ENCODE results near the gene MXRA5. TPM values are rescaled to one million over a fixed set of nuclear protein-coding genes. Genes with fewer than 3 reads are reported as not detected.
"Not testable (repeated sequence)": the region's sequence is repeated elsewhere in the genome, so short reads cannot be mapped to it uniquely, and the experiment has no call there.

The MXRA5 gene
- total RNA-seq, 4 donors from 2014 or later: 0.02 to 0.26 TPM; not detected in 2

DNA sequence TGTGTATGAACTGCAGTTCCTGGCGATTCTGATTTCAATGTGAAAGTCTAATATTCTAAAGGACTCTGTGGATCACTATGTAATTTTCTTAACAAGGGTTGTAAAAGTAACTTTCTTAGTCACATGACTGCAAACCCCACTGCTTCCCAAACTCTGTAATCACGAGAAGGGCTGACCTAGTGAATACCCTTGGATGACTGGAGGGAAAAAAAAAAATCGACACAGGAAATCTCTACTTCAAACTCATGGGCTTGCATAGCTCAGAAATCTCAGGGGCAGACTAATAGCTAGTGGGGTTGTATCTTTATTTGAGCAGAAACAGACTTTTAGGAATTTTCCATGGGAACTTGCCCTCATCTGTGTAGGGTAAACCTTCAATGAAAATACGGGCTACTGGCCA is 4.8 kb upstream of the MXRA5 start:
- H3K4me1 ChIP-seq: no peaks in the 10 kb centered on the region
- H3K36me3 ChIP-seq: no peaks in the 10 kb centered on the region
- DNase-seq (no peak), ATAC-seq (no peak)
- no peak overlapping the region for H3K4me3 ChIP-seq
- H3K27me3 ChIP-seq: peaks cover 0 to 6% (median 0%) of the 10 kb centered on the region in 3 donors
- in situ Hi-C loops (cut with MboI; ENCODE audit: low sequenced_read_pairs in 4 of 4): no loop called here
- H3K9me3 ChIP-seq: no peaks in the 10 kb centered on the region
- TF ChIP-seq POLR2A (IDR thresholded peaks at IDR 0.05): no peak
- no peak overlapping the region for H3K27ac ChIP-seq
- intact Hi-C loops (cut with DNase I; ENCODE audit: low total_unique reads): no loop called here

DNA sequence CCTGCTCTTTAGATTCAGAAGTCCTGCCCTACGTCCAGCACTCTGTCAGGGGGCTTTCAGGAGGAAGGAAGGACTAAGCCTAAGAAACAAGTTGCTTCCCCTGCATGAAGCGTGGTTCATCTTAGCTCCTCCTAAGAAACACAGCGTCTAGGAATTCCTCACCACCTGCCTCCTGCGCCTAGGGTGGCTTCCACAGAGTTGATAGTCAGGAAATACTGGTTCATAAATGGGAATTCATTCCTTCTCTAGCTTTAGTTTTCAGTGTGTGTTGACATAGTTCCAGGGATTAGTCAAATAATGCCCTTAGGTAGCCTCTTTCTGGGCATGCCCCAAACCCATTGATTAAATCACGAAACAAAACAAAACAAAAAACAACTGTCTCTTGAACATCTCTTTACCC is 1.7 kb upstream of the MXRA5 start:
- Histone ChIP-seq H3K4me3 (no peak overlapping the region), H3K4me1 (no peaks in the 10 kb centered on the region), H3K9me3 (no peaks in the 10 kb centered on the region), H3K27ac (no peak overlapping the region), H3K27me3 (peaks cover 0 to 21% (median 15%) of the 10 kb centered on the region in 3 donors), H3K36me3 (no peaks in the 10 kb centered on the region)
- no peak for ATAC-seq
- TF ChIP-seq POLR2A (IDR thresholded peaks at IDR 0.05): no peak
- TF ChIP-seq CTCF (IDR thresholded peaks at IDR 0.05 in 4 of 5, conservative IDR thresholded peaks at IDR 0.05 in 1 of 5): no peak
- in situ Hi-C loops (cut with MboI; ENCODE audit: low sequenced_read_pairs in 4 of 4) (no loop called here), intact Hi-C loops (cut with DNase I; ENCODE audit: low total_unique reads) (no loop called here)
- DNase-seq: no peak

GRCh38 chrX:3345281-3346191 is 916 bp downstream of the MXRA5 start:
- peak overlapping the region in 3 of 4 donors; percentile 24 to 44 (median 32) for H3K4me3 ChIP-seq
- in situ Hi-C loops (cut with MboI; ENCODE audit: low sequenced_read_pairs in 4 of 4): no loop called here
- TF ChIP-seq CTCF (IDR thresholded peaks at IDR 0.05 in 4 of 5, conservative IDR thresholded peaks at IDR 0.05 in 1 of 5): no peak
- H3K27me3 ChIP-seq: peaks cover 0 to 21% (median 15%) of the 10 kb centered on the region in 3 donors
- ATAC-seq (no peak), DNase-seq (no peak)
- H3K36me3 ChIP-seq: no peaks in the 10 kb centered on the region
- no peaks in the 10 kb centered on the region for H3K9me3 ChIP-seq
- H3K4me1 ChIP-seq: no peaks in the 10 kb centered on the region
- H3K27ac ChIP-seq: peak overlapping the region in 1 of 4 donors; percentile 40
- intact Hi-C loops (cut with DNase I; ENCODE audit: low total_unique reads): no loop called here

GRCh38 chrX:3343569-3343968 is 2.9 kb downstream of the MXRA5 start:
- in situ Hi-C loops (cut with MboI; ENCODE audit: low sequenced_read_pairs in 4 of 4); ATAC-seq; H3K4me1 ChIP-seq; H3K36me3 ChIP-seq; H3K9me3 ChIP-seq; H3K4me3 ChIP-seq; DNase-seq; H3K27ac ChIP-seq; intact Hi-C loops (cut with DNase I; ENCODE audit: low total_unique reads): not testable (repeated sequence)
- H3K27me3 ChIP-seq: peaks cover 0 to 21% (median 15%) of the 10 kb centered on the region in 3 donors

DNA sequence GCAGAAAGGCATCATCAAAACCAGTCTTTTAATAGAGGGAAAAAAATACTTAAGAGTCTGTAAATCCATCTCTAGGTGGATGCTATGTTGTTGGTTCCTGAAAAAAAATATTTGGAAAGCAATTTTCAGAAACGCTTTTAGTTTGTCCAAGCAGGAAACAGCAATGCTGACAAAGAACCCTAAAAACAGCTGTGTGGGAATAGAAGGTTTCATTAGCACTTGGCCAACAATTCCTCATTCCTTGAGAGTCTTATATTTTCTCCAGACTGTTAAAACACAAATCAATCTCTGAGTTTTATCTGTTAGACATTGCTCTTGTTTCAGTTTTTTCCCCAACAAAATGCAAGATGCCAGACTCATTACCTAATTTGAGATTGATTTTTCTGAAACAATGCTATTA is 6.4 kb downstream of the MXRA5 start:
- in situ Hi-C loops (cut with MboI; ENCODE audit: low sequenced_read_pairs in 4 of 4): no loop called here
- Histone ChIP-seq H3K4me1 (no peaks in the 10 kb centered on the region), H3K4me3 (no peak overlapping the region), H3K9me3 (no peaks in the 10 kb centered on the region), H3K27me3 (peaks cover 0 to 5% (median 5%) of the 10 kb centered on the region in 3 donors), H3K27ac (no peak overlapping the region), H3K36me3 (no peaks in the 10 kb centered on the region)
- intact Hi-C loops (cut with DNase I; ENCODE audit: low total_unique reads): no loop called here
- DNase-seq (no peak), ATAC-seq (no peak)
- TF ChIP-seq POLR2A (IDR thresholded peaks at IDR 0.05) (no peak), CTCF (IDR thresholded peaks at IDR 0.05 in 4 of 5, conservative IDR thresholded peaks at IDR 0.05 in 1 of 5) (no peak)

Data from gastrocnemius medialis (tissue), 4 donors.